ENCODE measurements around the gene EI24.
"Not testable (repeated sequence)": the region's sequence is repeated elsewhere in the genome, so short reads cannot be mapped to it uniquely, and the experiment has no call there.

Gene EI24

GRCh38 chr11:125572916-125573315, 3.6 kb downstream of the EI24 start:
- in situ Hi-C loops (cut with MboI; ENCODE audit: low pct_unique_long_range_greater_than_20kb, low sequenced_read_pairs) = no loop called here
- DNase-seq = no peak

- DNase-seq; in situ Hi-C loops (cut with MboI; ENCODE audit: low pct_unique_long_range_greater_than_20kb, low sequenced_read_pairs): not testable (repeated sequence)
Measured at GRCh38 chr11:125577181-125577580, 7.9 kb downstream of the EI24 start.

- no peak for DNase-seq
- in situ Hi-C loops (cut with MboI; ENCODE audit: low pct_unique_long_range_greater_than_20kb, low sequenced_read_pairs) = no loop called here
Measured at GRCh38 chr11:125578783-125579182, 9.5 kb downstream of the EI24 start.

GRCh38 chr11:125579811-125580210, 10.5 kb downstream of the EI24 start:
- in situ Hi-C loops (cut with MboI; ENCODE audit: low pct_unique_long_range_greater_than_20kb, low sequenced_read_pairs) = no loop called here

GRCh38 chr11:125583496-125583895, 14.2 kb downstream of the EI24 start:
- DNase-seq = no peak
- in situ Hi-C loops (cut with MboI; ENCODE audit: low pct_unique_long_range_greater_than_20kb, low sequenced_read_pairs) = no loop called here

More at GRCh38 chr11:125579811-125580210, 10.5 kb downstream of the EI24 start:
- DNase-seq = no peak

- DNase-seq = no peak
- in situ Hi-C loops (cut with MboI; ENCODE audit: low pct_unique_long_range_greater_than_20kb, low sequenced_read_pairs) = no loop called here
Measured at GRCh38 chr11:125585487-125585886, 16.2 kb downstream of the EI24 start.

GRCh38 chr11:125586623-125587022, 17.3 kb downstream of the EI24 start:
- in situ Hi-C loops (cut with MboI; ENCODE audit: low pct_unique_long_range_greater_than_20kb, low sequenced_read_pairs) = no loop called here
- no peak for DNase-seq

GRCh38 chr11:125587480-125587879, 18.2 kb downstream of the EI24 start:
- DNase-seq = no peak
- in situ Hi-C loops (cut with MboI; ENCODE audit: low pct_unique_long_range_greater_than_20kb, low sequenced_read_pairs) = no loop called here

GRCh38 chr11:125588505-125588904, 19.2 kb downstream of the EI24 start:
- no peak for DNase-seq
- in situ Hi-C loops (cut with MboI; ENCODE audit: low pct_unique_long_range_greater_than_20kb, low sequenced_read_pairs) = no loop called here

- no peak for DNase-seq
- in situ Hi-C loops (cut with MboI; ENCODE audit: low pct_unique_long_range_greater_than_20kb, low sequenced_read_pairs) = no loop called here
Measured at GRCh38 chr11:125591649-125592304, 22.5 kb downstream of the EI24 start.

GRCh38 chr11:125592305-125593113, 23.2 kb downstream of the EI24 start, which contains the start of gene STT3A:
TSS of gene STT3A (plus strand) at chr11:125592852. CDS start at chr11:125595916, 3,064 bp downstream.
- in situ Hi-C loops (cut with MboI; ENCODE audit: low pct_unique_long_range_greater_than_20kb, low sequenced_read_pairs) = no loop called here
- peak; percentile 100 for DNase-seq

GRCh38 chr11:125593114-125593820, 24.0 kb downstream of the EI24 start:
- in situ Hi-C loops (cut with MboI; ENCODE audit: low pct_unique_long_range_greater_than_20kb, low sequenced_read_pairs) = no loop called here
- peak; percentile 39 for DNase-seq

- DNase-seq = no peak
- in situ Hi-C loops (cut with MboI; ENCODE audit: low pct_unique_long_range_greater_than_20kb, low sequenced_read_pairs) = no loop called here
Measured at GRCh38 chr11:125594958-125595357, 25.7 kb downstream of the EI24 start.

- no peak for DNase-seq
- in situ Hi-C loops (cut with MboI; ENCODE audit: low pct_unique_long_range_greater_than_20kb, low sequenced_read_pairs) = no loop called here
Measured at GRCh38 chr11:125600663-125601062, 31.4 kb downstream of the EI24 start.

GRCh38 chr11:125603207-125603606, 33.9 kb downstream of the EI24 start:
- in situ Hi-C loops (cut with MboI; ENCODE audit: low pct_unique_long_range_greater_than_20kb, low sequenced_read_pairs) = no loop called here
- DNase-seq = no peak

- in situ Hi-C loops (cut with MboI; ENCODE audit: low pct_unique_long_range_greater_than_20kb, low sequenced_read_pairs) = no loop called here
Measured at GRCh38 chr11:125605417-125605816, 36.1 kb downstream of the EI24 start.

GRCh38 chr11:125609545-125609944, 40.3 kb downstream of the EI24 start:
- in situ Hi-C loops (cut with MboI; ENCODE audit: low pct_unique_long_range_greater_than_20kb, low sequenced_read_pairs) = no loop called here
- no peak for DNase-seq

More at GRCh38 chr11:125605417-125605816, 36.1 kb downstream of the EI24 start:
- DNase-seq = no peak

- in situ Hi-C loops (cut with MboI; ENCODE audit: low pct_unique_long_range_greater_than_20kb, low sequenced_read_pairs) = no loop called here
- DNase-seq = no peak
Measured at GRCh38 chr11:125618383-125618782, 49.1 kb downstream of the EI24 start.

- in situ Hi-C loops (cut with MboI; ENCODE audit: low pct_unique_long_range_greater_than_20kb, low sequenced_read_pairs) = no loop called here
- no peak for DNase-seq
Measured at GRCh38 chr11:125621995-125622394, 52.7 kb downstream of the EI24 start.

- in situ Hi-C loops (cut with MboI; ENCODE audit: low pct_unique_long_range_greater_than_20kb, low sequenced_read_pairs) = no loop called here
- DNase-seq = no peak
Measured at GRCh38 chr11:125623064-125623463, 53.8 kb downstream of the EI24 start.
